K562 (cell line): ENCODE measurements around the gene ACSL3. TPM values are rescaled to one million over a fixed set of nuclear protein-coding genes. Genes with fewer than 3 reads are reported as not detected.

Experiments
- C11orf30 ChIP-seq: fragments of 450-650 bp; IDR thresholded peaks from 2 replicates; pipeline ENCODE4 v1.6.1; 2016; ENCODE audit warnings: low read depth, mild to moderate bottlenecking
- CBX3 ChIP-seq, 2 experiments: IDR thresholded peaks; 1 replicate in 1 of 2; 2 replicates in 1 of 2; pipeline ENCODE4 v1.6.1; 2012; ENCODE audit warnings: inconsistent platforms in 2 of 2, low read length in 2 of 2, borderline replicate concordance in 1 of 2, control low read depth in 1 of 2
- CC2D1A ChIP-seq: fragments of 450-650 bp; IDR thresholded peaks from 2 replicates; pipeline ENCODE4 v1.6.1; 2017; ENCODE audit warnings: mild to moderate bottlenecking
- CREB5 ChIP-seq: fragments of 250-450 bp; sonication (Bioruptor Pico); IDR thresholded peaks from 2 replicates; pipeline ENCODE4 v1.5.0; 2020; ENCODE audit warnings: mild to moderate bottlenecking
- DPF2 ChIP-seq: fragments of 450-650 bp; IDR thresholded peaks from 2 replicates; pipeline ENCODE4 v1.6.1; 2016
- FOSL1 ChIP-seq: fragments of 200-800 bp; sonication (Bioruptor generic); conservative IDR thresholded peaks from 2 replicates; pipeline ENCODE4 v1.6.1; 2016; ENCODE audit warnings: missing genetic modification characterization, missing compliant biosample characterization
- MAFG ChIP-seq: fragments of 450-650 bp; conservative IDR thresholded peaks from 2 replicates; pipeline ENCODE4 v1.6.1; 2016; ENCODE audit warnings: missing genetic modification characterization, missing compliant biosample characterization
- NFE2 ChIP-seq: IDR thresholded peaks from 2 replicates; pipeline ENCODE4 v1.6.1; 2014; ENCODE audit warnings: antibody characterized with exemption, low read depth
- PBX2 ChIP-seq, 2 experiments: IDR thresholded peaks in 1 of 2; conservative IDR thresholded peaks in 1 of 2; 2 replicates each; pipeline ENCODE4 v1.6.1; 2016; ENCODE audit warnings: low read depth in 2 of 2, mild to moderate bottlenecking in 1 of 2, missing compliant biosample characterization in 1 of 2, missing genetic modification characterization in 1 of 2, moderate library complexity in 1 of 2
- SP2 ChIP-seq: IDR thresholded peaks from 2 replicates; pipeline ENCODE4 v1.6.1; 2011; ENCODE audit warnings: mild to moderate bottlenecking, low read depth, low read length, moderate library complexity; ENCODE audit not compliant: poor library complexity, severe bottlenecking; ENCODE audit errors: extremely low read depth
- TRIM28 ChIP-seq: fragments of 450-650 bp; IDR thresholded peaks from 2 replicates; pipeline ENCODE4 v1.6.1; 2017
- ZNF165 ChIP-seq: fragments of 250-450 bp; sonication (Bioruptor Pico); IDR thresholded peaks from 2 replicates; pipeline ENCODE4 v1.4.0; 2020; ENCODE audit warnings: borderline replicate concordance
- ZNF395 ChIP-seq: fragments of 200-800 bp; sonication (Bioruptor generic); IDR thresholded peaks from 2 replicates; pipeline ENCODE4 v1.6.1; 2017; ENCODE audit warnings: missing genetic modification characterization, missing compliant biosample characterization
- ZNF444 ChIP-seq: fragments of 250-450 bp; sonication (Bioruptor Pico); IDR thresholded peaks from 2 replicates; pipeline ENCODE4 v1.4.0; 2020; ENCODE audit warnings: mild to moderate bottlenecking, moderate library complexity
- polyA plus RNA-seq, 8 experiments: library from polyadenylated mRNA; depleted of rRNA in 4 of 8; stranded (reverse) in 5 of 8; unstranded in 3 of 8; fragments of >200 nt; fragmentation: Nextera tagmentation in 2 of 8; fragmentation: Illumina TruSeq in 1 of 8; extraction: Ambion mirVana in 2 of 8; extraction: Trizol in 1 of 8; gene quantifications; 2 replicates each; pipeline versions ENCODE4 v1.2.1 to v1.2.3, GENCODE V29; 2011 to 2014; ENCODE audit warnings: inconsistent platforms in 1 of 8, missing spikeins in 1 of 8
- total RNA-seq, 7 experiments: library from RNA; depleted of rRNA in 6 of 7; stranded (reverse); fragments of >200 nt in 6 of 7; fragmentation: Illumina TruSeq in 2 of 7; extraction: Trizol in 2 of 7; gene quantifications; 2 replicates each; pipeline versions ENCODE4 v1.2.1 to v1.2.3, GENCODE V29; 2011 to 2021; ENCODE audit warnings: low replicate concordance in 1 of 7

The ACSL3 gene
- total and polyA plus RNA-seq, 9 of the 15 experiments (the other 6 are each of a cell fraction or from before 2014, with no cell fraction given): 21.3 to 123 (median 85.2) TPM

- TF ChIP-seq TRIM28 (peak; percentile 47; the same call in 1 of the 2 replicates), CREB5 (CRISPR knock-in tag) (no peak), FOSL1 (tag) (peak; percentile 51), DPF2 (peak; percentile 65), ZNF444 (CRISPR knock-in tag) (no peak), NFE2 (0 out of 2 replicates have a peak, but pooled peaks have one; percentile 15), SP2 (no peak), ZNF165 (CRISPR knock-in tag) (no peak), CBX3 (IDR thresholded peaks at IDR 0.05; ENCODE audit: borderline replicate concordance in 1 of 2, low read length in 2 of 2) (0 out of 3 replicates have a peak, but pooled peaks of 1 of the 2 experiments have one; percentile 41), C11orf30 (peak; percentile 47; the same call in 1 of the 2 replicates), ZNF395 (CRISPR knock-in tag) (no peak), PBX2 (CRISPR knock-in tag; IDR thresholded peaks at IDR 0.05; ENCODE audit: low read depth) (no peak), PBX2 (tag; conservative IDR thresholded peaks at IDR 0.05; ENCODE audit: low read depth) (peak; percentile 59), CC2D1A (no peak), MAFG (tag) (peak; percentile 28)
- TF ChIP-seq, all 486 proteins: peak for 17
These were observed 77.5 kb downstream of the ACSL3 start (continued) for GRCh38 chr2:222938327-222938726.
